Erythroblast (primary cell): ENCODE measurements around the gene PMPCA.

Experiments
- DNase-seq, 2 experiments: peaks; one replicate each; lab custom pipeline; 2025; lab: John Stamatoyannopoulos, UW
- GATA1 ChIP-seq: IDR thresholded peaks from 2 replicates; pipeline ENCODE4 v1.6.1; 2011; ENCODE audit warnings: low read depth, mild to moderate bottlenecking, control low read depth, low read length, moderate library complexity
- POLR2A ChIP-seq: IDR thresholded peaks from 2 replicates; pipeline ENCODE4 v1.6.1; 2011; ENCODE audit warnings: mild to moderate bottlenecking, low read length

Gene PMPCA

DNA sequence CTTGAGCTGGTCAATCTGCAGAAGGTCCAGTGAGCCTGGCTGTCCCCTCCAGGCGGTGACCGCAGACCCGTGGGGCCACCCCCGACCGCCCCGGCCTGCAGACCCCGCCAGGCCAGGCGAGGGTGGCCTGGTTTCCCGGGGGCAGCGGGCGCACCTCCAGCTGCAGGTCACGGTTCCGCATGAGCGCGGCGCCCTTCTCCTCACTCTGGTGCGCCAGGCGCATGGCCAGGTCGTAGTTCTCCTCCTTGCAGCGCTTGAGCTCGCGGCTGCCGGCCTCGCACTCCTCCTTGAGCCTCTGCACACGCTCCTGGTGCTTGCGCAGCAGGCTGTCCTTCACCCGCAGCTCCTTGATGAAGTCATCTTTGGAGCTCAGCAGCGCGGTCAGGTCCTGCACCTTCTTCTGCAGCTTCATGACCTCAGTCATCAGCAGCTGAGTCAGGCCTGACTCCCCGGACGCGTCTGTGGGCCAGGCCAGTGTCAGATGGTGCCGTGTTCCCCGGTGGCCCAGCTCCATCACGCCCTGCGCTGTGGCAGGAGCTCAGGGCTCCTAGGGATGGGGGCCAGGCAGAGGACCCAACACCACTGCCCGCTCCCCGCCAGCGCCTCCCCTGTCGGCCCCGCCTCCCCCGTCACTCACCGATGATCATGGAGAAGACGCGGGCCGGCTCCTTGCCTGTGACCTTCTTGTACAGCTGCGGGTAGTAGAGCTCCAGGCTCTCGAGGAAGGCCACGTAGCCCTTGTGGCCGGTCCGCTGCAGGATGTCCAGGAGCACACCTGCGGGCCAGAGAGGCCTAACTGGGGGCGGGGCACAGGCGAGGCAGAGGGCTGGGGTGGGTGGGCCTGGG is 39.5 kb upstream of the PMPCA start:
- no peak for TF ChIP-seq GATA1
- TF ChIP-seq POLR2A, result no peak
- no peak for DNase-seq

DNA sequence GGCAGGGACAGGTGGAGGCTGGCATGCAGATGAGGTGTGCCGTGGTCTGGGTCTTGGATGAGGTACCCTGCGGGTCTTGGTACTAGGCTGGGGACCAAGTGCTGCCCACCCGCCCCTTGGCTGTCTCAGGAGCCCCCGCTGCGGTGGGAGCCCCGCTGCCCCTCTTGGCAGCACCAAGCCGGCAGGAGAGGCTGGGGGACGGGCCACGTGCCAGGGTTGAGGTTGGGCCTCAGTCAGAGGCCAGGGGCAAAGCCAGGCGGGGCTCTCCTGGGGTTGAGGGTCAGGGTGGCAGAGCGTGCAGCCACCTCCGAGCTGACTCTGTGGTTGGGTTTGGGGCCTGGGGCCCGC is 39.0 kb upstream of the PMPCA start:
- TF ChIP-seq GATA1 (no peak), POLR2A (no peak)
- DNase-seq, result no peak

DNA sequence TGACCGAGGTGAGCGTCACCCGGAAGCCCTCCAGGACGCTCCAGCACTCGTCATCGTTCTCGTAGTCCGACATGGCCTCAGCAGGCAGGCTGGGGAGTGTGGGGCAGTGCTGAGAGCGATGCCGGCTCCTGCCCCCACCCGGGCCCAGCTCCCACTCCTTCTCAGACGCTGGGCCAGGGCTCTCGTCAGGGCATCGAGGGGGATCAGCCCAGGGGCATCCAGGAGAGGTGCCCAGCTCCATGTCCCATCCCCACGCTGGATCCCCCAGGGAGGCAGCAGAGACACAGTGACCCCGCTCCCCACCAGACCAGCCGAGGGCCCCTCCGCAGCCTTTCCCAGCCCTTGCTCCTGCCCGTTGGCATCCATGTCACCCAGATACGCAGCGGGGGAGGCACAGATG is 38.5 kb upstream of the PMPCA start:
- no peak for DNase-seq
- TF ChIP-seq GATA1 (no peak), POLR2A (no peak)

DNA sequence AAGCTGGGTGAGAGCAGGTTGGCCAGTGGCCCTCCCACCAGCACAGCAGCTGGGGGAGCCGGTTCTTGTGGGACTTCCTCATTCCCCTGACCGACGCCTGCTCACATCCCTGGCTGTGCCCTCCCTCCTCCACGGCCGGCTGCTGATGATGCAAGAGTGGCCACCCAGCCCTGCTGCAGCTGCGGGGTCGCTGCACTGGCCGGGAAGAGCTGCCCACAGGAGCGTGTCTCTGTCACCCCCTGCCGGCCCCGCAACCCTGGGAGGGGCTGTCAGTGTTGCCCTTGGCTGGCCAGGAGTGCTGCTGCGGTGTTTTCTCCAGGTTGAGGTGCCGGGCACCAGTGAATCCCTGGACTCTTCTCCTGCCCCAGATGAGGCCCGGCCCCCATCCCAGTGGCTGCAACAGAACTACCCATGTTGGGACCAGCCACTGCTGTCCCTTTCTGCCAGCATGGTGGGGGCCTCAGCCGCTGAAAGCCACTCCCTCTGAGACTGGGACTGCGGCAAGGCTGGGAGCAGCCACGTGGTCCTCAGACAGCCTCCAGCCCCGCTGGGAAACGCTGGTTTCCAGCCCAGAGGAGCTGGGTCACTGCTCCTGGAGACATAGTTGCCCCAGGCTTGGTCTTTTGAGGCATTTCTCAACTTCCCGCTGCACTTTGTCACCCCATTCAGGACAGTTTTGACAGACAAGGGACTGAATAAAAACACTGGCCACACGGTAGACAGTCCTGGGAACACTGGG is 37.7 kb upstream of the PMPCA start:
- peak; percentile 60 to 62 for DNase-seq
- no peak for TF ChIP-seq GATA1
- no peak for TF ChIP-seq POLR2A

DNA sequence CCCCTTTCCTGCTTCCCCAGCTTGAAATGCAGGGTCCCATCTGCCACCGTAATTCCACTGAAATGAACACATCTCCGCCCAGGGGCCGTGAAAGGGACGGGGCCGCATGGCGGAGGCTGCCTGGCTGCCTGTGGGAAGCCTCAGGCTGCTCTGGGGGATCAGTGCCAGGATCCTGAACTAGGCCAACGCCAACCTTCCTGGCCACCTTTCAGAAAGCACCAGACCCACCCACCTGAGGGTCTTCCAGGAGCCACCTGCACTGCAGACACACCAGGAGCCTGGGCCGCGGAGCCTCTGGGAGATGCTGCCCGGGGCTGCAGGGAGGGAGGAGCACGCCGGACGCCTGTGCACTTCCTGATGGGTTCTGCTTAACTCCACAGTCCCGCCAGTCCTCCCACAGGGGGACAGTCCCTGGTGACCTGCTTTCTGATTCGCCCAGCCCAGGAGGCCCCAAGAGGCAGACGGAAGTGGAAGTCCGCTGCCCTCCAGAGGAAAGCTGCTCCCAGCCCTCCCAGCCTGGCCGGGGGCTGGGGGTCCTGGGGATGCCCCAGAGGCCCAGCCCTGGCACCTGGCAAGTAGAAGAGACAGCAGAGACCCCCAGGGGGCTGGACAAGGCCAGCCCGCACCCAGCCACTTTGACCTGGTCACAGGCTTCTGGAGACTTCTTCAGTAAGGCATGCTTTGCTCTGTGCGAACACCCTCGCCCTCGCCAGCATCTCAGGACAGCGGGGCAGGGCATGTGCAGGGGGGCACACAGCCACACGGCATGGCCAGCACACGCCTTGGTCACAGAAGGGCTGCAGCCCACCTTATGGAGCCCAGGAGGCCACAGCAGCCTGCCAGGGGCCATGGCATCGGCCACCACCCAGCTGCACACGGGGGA is 36.9 kb upstream of the PMPCA start, which contains the start of gene CARD9:
Gene CARD9 (minus strand): TSS at position 370 of the 883 bp plus-strand sequence. CDS start 1,591 bp downstream, outside the sequence.
- DNase-seq, result peak; percentile 39 to 58
- no peak for TF ChIP-seq GATA1
- no peak for TF ChIP-seq POLR2A

DNA sequence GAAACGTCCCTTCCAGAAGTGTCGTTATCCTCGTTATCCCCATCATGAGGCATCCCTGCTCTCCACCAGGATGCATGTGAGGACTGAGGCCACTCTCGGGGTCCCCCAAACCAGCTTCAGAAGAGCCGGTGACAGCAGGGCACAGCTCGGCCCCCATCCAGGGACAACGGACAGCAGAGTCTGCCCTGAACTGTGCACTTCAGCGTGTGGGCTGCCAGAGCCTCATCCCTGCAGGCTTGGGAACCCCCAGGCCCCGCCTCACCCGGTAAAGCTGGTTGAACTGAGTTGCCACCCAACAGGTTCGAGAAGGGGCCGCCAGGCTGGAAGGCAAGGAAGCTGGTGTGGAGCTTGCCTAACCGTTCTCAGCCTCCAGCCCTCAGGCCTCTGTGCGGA is 36.3 kb upstream of the PMPCA start:
- TF ChIP-seq GATA1 (no peak), POLR2A (no peak)
- no peak for DNase-seq

DNA sequence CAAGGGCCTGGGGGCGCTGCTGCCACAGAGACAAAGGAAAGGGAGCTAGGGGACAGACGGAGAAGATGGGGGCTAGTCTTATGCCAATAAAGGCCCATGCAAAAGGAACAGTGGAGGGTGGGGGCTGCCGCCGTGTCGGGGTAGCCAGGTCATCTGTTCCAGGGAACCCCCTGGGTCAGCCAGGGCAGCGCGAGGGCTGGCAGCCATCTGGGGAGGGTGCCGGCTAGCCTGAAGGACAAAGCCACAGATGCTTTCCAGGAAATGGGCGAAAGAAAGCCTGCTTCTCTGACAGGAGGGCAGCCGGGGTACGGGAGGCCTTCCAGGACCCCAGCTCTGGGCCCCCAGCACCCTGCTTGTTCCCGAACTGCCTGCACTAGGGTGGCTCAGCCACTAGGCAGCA is 35.4 kb upstream of the PMPCA start:
- TF ChIP-seq GATA1, result no peak
- TF ChIP-seq POLR2A, result no peak
- no peak for DNase-seq

DNA sequence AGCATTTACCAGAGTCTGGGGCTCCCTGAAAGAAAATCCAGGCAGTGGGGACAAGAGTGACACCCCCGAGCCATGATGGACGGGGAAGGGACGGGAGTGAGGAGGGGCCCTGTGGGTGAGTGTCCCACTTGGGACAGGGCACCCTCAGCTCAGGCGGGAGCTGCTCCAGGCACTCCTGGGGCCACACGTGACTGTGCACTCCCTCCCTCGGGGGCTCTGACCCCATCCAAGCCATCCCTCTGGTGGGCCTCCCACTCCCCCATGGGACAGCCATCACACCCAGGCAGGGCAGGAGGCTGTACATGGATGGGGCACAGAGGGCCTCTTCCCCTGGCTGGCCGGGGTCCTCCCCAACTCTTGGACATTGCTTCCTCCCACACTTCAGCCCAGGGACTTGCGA is 34.0 kb upstream of the PMPCA start:
- DNase-seq, result no peak
- no peak for TF ChIP-seq POLR2A
- TF ChIP-seq GATA1, result no peak

DNA sequence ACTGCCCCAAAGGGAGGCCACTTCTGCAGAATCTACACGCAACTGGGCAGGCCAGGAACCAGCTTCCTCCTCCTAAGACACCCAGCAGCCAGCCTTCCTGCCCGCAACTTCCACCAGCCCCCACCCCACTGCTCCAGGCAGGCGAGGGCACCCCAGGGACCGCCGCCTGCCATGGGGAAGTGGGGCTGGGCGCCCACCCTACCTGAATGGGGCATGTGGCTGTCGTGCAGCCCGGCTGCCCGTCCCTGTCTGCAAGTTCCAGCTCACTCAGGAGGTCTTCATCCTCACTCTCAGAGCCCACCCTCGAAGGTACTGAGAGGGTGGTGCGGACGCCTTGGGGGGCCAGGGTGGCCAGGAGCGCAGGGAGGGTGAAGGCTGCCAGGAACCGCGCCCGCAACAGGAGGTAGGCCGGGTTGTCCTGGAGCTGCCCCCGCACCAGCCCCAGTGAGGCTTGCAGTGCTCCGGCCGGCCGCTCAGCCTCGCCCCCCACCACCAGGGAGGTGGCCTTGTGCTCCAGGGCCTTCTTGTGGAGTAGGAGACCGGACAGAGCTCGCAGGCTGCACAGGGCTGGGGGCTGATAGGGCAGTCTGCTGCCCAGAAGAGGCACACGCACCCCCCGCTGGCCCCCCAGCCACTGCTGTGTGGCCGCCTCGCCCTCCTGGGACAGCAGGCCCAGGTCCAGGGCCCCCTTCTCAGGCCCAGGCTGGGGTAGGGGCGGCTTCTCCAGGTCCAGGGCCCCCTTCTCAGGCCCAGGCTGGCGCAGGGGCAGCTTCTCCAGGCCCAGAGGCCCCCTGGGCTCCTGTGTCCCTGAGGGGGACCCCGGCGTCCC is 32.9 kb upstream of the PMPCA start:
- no peak for DNase-seq
- TF ChIP-seq GATA1 (no peak), POLR2A (no peak)

DNA sequence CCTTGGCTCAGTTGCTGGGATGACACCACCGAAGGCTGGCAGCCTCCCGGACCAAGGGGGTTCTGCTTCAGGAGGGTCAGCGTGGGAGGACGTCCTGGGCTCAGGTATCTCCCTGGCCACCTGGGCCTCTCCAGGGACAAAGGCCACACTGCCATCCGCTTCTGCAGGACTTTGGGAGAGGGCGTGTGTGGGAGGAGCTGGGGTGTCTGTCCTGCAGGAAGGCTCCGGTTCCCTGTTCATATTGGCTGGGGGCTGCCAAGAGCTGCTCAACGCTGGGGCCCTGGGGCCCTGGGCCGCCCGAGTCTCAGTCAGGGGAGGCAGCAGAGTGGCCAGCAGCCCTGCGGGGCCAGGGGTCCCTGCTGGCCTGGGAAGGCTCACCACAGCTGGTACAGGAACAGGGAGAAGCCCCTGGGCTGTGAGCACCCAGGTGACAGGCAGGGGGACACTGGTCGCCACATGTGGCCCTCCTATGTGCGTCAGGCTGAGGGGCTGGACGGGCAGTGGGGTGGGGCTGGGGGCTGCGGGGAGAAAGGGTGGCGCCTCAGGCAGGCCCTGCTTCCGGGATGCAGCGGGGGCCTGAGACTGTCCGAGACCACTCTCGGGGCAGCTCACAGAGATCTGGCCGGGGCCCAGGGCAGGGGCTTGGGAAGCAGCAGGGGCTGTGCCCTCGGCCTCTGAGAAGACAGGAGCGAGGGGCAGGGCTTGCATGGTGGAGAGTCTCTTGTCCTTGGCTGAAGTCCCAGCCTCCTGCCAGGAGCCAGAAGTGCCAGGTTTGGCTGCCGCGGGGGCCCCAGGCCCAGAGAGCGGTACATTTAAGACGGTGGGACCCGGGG is 32.1 kb upstream of the PMPCA start:
- no peak for DNase-seq

DNA sequence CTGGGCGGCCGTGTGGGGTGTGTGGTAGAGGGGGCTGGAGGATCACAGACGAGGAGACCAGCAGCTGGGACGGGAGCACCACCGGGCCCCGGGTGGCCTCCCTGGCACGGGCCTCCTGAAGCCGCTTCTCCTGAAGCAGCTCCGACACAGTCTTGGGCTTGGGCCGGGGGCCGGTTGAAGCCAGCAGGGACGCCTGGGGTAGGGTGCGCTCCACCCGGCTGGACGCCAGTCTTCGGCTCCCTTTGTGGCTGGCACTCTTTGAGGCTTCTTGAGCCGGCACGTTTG is 31.5 kb upstream of the PMPCA start:
- no peak for DNase-seq
- TF ChIP-seq POLR2A (no peak), GATA1 (no peak)

More for the DNA sequence above, 32.1 kb upstream of the PMPCA start:
- no peak for TF ChIP-seq GATA1
- no peak for TF ChIP-seq POLR2A

DNA sequence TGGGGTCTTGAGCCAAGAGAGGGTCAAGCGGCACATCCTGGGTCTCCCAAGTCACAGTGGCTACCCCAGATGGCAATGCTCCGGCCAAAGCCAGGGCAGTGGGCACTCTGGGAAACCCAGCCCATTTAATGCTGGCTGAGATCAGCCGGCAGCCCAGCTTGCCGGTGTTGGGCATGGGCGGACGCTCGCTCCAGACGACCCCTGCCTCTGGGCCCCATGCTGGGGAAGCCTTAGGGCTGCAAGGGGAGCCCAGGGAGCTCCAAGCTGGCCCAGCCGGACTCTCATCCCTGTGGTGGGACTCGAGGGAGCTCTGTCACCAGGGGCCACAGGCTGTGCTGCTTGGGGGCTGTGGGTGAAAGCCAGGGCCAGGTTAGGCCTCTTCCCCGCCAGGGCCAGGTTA is 31.1 kb upstream of the PMPCA start:
- DNase-seq, result no peak
- no peak for TF ChIP-seq POLR2A
- no peak for TF ChIP-seq GATA1

DNA sequence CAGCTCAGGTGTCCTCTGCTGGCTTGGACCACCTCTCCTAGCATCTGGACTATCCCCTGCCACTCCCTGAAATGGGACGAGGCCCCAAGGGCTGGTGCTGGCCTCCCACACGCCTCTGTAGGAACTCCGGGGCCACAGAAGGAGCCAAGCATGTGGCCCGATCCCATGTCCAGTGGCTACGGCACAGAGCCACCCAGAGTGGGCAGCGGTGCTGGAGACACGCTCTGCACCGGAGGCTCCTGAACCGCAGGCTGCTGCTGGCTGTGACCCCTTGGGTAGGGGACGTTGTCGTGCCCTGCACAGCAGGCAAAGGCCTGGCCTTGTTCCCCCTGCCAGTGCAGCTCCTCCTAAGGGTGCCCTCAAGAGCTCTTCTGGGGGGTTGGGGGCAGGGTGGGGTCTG is 30.6 kb upstream of the PMPCA start:
- TF ChIP-seq POLR2A (no peak), GATA1 (no peak)
- DNase-seq, result no peak
